GM19395 (cell line): ENCODE measurements around the gene GPC3.

Experiments
- ATAC-seq: cut with Tn5 transposase; IDR thresholded peaks from one replicate; pipeline ENCODE4 v1.9.1; 2021; ENCODE audit warnings: mild to moderate bottlenecking, moderate library complexity; ENCODE audit not compliant: unreplicated experiment

GPC3 gene

DNA sequence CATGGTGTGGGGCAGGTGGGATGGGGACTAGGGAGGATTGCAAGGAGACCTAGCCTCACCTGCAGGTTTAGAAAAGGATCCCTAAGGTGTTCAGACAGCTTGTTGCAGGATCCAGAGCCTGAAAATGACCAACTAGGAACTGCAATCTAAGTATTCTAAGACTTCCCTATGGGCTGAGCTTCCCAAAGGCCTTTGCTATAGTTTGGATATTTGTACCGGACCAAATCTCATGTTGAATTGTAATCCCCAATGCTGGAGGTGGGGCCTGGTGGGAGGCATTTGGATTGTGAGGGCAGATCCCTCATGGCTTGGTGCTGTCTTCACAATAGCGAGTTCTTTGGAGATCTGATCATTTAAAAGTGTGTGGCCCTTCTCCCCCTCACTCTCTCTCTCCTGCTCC is 52.1 kb downstream of the GPC3 start:
- ATAC-seq = no peak

DNA sequence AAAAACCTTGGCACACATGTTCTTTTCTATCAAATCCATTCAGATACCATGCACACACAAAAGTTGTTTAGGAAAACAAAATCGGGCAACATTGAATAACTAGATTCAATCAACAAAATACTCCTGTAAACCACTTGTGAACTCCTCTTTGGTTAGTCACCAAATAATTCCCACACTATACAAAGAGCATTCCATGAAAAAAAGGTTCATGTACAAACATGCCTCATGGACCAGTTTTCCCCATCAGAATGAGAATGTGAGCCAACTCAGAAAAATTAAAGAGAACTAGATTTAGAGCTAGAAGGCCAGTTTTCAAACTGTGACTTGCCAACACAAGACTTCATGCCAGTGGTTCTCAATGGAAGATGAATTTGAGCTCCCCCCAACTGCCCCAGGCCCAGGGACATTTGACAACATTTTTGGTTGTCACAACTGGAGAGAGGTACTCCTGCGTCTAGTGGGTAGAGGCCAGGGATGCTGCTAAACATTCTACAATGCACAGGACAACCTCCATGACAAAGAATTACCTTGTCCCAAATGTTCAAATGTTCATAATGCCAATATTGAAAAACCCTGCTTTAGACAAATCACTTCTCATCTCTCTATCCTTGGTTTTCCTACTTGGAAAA is 55.4 kb downstream of the GPC3 start:
- ATAC-seq = no peak

DNA sequence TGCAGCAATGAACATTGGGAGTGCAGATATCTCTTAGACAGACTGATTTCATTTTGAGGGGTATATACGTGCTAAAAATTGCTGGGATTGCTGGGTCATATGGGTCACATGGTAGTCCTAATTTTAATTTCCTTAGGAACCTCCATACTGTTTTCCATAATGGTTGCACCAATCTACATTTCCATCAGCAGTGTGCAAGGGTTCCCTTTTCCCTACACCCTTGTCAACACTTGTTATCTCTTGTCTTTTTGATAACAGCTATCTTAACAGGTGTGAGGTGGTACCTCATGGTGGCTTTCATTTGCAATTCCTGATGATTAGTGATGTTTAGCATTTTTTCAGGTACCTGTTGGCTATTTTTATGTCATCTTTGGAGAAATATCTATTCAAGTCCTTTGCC is 57.0 kb downstream of the GPC3 start:
- no peak for ATAC-seq

DNA sequence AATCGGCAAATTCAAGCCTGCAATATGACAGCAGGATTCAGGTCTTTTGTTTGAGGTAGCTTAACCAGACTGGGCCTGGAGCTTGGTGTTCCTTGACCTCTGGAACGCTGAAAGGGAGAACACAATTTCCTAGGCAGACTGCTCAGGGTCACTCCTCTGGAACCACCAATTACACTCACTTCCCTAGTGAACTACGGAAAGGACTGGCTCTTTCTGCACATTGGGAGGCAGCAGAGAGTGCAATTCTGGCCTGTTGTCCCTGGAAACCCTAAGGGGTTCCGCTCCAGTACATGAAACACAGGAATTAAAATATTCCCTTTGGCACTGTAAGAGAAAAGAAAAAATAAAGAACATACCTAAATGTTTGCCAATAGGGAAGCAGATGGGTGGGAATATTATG is 58.6 kb downstream of the GPC3 start:
- ATAC-seq = no peak

DNA sequence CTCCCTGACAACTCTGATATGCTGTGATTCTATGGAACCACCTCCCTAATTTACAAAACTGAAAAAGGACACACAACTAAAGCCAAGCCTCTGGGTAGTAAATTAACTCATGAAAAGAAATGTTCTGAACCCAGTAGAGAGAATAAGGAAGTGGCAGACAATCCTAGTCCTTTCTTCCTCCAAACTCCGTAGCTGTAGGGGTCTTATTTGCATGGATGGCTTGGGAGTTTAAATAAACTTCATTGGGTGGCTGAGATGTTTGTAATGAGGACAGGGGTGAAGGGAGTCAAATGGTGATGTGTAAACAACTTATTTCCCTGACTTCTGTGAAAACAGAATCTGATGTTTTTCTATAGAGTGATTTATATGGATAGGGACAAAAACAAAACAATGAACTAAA is 59.3 kb downstream of the GPC3 start:
- ATAC-seq = no peak

DNA sequence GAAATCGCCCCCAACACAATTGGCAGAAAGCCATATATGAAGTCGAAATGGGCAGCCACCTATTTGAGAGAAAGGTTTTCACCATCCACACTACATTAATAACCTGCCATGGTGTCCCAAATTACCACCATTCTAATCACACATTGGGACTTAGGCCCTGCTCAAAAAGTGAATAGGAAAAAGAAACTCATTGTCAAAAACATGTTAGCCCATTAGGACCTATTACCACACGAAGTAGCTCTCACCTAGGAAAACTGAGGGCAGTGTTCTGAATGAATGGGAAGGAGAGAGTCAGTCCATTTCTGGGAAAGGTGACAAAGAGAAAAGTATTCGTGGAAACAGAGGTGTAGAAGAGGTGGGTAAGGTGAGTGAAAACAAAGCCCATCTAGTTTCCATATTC is 60.8 kb downstream of the GPC3 start:
- ATAC-seq = no peak

DNA sequence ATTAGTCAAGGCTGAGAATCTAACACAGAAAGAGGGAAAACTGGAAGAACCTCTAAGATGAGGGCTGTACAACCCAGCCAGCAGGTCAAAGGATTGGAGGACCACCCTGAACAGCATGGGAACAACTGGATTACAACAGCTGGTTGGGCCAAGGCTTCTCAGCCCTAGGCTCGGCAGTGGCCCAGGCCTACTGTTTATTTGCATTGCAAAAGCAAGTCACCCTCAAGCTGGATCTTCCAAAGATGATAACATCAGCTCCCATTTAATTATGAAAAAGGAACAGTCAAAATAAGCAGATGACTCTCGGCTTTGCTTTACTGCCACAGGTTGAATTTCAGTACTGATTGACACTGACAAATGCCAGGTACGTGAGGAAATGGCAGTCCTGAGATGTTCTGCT is 61.8 kb downstream of the GPC3 start:
- ATAC-seq = no peak

DNA sequence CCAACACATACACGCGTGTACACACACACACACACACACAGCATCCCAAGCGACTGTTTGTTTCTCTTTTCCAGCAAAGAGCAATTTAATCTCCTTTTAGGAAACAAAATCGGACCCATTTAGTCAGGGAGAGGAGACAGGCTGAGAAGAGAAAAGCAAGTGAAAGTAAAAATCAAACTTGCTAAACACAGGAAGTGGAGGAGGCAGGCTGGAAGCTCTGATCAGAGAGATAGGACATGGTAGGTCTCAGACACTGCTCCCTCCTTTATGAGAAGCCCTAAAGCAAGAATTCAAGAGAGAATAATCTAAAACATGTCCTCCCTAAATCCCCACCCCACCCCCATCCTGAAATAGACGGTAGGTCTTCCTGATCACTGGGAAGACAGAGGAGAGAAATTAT is 62.3 kb downstream of the GPC3 start:
- no peak for ATAC-seq

DNA sequence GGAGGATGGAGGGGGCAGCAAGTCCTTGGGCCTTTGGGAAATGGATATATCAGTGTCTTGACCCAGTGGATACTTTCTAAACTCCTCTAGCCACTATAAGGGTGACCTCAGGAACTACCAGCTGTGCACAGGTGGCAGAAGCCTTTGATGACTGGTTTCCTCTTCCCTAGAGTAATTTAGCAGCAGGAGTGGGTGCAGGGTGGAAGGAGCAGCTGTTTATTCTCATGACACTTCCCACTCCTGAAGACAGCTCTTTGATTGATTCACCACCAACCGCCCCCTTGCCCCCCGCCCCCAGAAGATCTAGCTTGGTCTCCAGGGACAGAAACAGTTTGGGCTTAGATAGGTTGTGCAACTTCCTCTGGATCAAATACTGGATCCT is 63.0 kb downstream of the GPC3 start:
- peak; percentile 43 for ATAC-seq

DNA sequence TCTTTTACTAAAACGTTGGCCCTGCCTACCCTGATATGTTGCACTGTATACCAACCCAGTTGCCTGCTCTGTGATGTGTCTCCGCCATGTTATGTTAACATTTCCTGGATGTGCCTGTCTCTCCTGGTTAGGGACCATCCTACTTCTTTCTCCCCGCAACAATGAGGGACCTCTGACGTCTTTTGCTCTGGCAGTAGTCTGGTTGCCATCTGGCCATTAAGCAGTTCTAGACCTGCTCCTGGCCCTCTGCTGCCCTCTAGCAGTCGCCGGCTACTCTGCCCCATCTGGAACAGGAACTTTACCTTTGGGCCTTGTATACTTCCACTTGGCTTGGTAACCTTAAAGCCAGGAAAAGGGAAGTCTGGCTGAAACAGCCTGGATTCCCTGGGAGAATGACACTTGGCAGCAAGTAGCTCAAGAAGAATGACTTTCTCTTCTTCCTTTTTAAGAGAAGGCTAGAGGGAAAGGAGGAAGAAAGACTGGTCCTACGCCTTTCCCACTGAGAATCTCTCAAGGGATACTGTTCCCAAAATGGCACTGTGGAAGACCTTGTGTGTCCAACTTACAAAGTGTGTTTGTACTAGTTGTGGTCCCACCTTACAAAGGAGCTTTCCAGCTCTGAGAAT is 63.5 kb downstream of the GPC3 start:
- ATAC-seq = peak; percentile 50

DNA sequence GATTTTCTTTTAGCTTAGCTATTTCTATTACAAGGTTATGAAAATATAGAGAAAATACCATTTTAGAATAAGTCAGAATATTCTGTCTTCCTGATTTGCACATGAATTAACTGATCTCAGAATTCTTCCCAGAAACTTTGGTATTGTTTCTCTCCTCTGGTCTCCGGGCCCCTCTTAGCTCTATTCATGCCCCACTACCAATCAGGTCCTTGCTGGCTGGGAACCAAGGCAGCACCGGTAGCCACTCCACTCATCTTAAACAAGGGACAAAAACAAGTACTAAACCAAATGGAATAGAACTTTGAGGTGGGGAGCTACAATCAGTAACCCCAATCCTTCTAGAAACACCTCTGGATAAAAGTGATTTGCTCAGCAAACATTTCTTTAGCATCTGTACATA is 64.3 kb downstream of the GPC3 start:
- no peak for ATAC-seq

DNA sequence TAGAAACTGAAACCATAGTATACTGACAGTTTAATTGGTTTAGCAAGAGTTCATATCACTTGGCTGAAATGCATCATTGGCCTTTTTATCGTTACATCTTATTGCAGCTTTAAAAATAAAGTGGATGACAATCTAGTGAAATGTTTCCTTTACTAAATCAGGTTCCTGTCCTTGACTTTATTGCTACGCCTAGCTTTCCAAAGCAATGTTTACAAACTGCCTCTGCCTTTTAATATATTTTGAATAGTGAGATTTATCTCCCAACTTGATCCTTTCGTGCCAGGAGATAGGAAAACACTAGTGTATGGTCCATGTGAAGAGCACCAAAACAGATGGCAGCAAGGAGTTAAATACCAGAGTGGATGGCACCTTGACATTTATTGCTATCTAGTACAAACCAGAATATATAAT is 67.0 kb downstream of the GPC3 start:
- no peak for ATAC-seq

DNA sequence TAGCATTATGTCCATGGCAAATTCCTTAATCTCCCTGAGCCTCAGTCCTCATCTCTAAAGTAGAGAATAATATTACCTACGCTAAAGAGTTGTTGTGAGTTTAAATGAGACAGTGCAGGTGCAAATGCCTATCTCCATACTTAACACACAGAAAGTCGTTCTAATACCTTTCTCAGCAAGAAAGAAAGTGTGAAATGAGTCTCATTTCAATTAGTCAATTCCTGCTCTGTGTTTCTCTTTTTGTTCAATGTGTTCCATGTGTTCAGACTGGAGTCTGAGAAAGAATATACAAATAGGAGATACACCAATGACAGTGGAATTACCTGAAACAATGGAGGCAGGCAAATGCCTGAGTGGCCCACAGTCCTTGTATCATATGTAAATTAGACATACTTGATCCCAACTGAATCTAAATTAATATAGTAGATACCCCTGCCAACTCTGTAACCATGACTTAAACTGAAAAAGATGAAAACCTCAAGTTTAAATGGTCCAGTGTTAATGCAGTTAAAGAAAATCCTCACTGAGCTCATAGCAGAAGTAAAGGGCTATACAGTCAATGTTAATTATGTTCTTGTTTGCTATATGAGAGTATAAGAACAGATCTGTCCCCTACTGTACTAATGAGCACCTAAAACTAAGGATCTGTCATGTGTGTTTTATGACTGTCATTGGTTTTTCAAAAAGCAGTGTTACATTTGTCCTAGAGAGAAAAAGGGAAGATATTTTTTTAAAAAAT is 68.2 kb downstream of the GPC3 start:
- no peak for ATAC-seq

DNA sequence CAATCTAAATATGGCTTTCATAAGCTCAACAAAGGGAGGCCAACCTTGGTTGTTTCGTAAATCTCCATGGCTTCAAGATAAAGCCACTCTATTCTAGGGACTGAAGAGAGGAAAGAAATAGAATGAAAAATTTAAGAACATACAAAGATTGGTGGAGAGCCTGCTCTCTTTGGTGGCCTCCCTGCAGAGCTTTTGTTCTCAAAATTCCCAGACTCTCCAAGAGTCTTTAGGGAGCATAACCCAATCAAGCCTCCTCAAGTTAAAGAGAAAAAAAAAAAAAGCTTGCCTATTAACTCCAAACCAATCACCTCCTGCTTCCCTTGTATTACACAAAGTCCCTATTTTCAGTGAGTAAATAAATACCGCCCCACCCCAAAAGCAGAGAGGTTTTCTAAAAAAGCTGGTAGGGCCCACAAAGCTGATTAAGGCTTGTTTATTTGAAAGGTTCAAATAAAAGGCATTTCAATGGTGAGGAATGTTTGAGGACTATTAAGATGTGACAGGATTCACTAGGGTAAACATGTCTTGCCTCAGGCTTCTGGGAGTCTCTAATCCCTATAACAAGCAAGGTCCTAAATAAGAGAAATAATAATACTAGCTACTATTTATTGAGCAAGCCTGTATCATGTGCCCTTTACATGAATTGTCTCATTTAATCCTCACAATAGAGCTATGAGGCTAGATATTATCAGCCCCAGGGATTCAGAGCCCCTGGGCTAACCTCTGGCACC is 71.6 kb downstream of the GPC3 start:
- ATAC-seq = no peak

DNA sequence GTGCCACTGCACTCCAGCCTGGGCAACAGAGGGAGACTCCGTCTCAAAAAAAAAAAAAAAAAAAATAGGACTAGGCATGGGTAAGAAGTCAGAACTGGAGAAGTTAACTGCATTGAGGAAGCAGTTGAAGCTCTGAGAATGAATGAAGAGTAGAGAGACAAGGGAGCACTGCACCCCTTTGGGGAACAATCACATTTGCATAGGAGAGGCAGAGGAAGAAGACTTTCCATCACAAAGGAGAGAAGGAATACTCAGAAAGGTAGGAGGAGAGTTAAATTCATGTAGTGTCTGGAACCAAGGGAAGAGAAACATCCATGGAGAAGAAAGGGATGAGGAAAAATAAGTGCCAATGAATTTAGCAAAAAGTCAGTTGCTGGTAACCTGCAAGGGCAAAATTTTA is 72.4 kb downstream of the GPC3 start:
- no peak for ATAC-seq

DNA sequence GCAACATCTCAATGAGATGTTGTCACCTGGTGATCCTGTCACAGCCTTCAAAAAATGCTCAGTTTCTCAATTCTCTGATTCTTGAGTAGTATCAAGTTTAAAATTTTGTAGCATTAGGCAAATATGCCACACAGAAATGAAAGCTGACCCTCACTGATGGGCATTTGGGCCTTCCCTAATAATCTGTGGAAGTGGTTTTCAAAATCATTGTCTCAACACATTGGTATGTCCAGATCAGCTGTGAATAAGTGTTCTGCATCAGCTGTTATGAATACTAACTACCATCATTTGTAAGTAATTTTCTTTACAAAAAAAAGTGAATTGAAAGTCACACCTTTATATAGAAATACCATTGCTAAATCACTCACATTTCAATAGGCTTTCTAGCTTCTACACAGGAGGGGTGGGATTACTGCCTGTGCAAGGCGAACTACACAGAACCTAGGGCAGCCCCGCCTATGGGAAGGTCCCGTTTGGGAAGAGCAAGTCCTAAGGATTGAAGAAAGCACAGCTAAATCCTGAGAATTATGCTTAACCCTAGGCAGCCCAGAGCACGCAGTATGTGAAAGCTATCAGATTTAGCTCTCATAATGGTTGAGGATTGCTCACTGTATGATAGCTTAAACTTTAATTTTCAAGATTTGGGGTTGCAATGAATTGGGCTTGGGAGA is 73.4 kb downstream of the GPC3 start:
- ATAC-seq = no peak

DNA sequence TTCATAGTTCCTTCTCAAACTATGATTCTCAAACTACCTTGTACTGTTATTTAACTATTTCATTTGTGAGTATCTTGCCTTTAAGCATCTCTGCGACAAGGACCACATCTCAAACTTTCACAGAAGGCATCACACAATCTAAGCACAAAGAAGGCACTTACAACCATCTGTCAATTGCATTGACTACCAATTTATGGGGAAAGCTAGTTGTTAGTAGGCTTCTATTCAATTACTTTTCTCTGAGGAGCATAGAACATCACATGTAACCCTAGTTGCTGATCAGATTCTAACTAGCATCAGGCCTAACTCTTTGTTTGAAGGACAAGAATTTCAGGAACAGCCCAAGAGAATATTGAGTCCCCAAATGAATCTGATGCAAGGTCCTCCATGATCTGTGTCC is 74.9 kb downstream of the GPC3 start:
- ATAC-seq = no peak

DNA sequence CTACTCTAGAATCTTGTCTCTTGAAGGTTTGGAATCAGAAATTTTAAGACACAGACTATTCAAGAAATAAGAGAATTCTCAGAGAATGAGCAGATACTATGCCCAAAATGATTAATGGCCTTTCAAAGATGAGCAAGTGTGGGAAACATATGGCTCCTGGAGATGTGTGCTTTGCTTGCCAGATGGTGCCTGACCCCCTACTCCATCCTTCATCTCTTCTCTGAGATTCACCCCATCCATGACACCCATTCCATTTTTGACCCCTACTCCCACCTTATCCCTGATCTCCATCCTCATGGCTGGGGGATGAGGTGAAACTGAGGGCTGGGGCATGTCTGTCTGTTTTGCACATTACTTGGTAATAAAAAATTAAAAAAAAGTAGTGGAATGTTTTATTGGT is 75.5 kb downstream of the GPC3 start:
- no peak for ATAC-seq

DNA sequence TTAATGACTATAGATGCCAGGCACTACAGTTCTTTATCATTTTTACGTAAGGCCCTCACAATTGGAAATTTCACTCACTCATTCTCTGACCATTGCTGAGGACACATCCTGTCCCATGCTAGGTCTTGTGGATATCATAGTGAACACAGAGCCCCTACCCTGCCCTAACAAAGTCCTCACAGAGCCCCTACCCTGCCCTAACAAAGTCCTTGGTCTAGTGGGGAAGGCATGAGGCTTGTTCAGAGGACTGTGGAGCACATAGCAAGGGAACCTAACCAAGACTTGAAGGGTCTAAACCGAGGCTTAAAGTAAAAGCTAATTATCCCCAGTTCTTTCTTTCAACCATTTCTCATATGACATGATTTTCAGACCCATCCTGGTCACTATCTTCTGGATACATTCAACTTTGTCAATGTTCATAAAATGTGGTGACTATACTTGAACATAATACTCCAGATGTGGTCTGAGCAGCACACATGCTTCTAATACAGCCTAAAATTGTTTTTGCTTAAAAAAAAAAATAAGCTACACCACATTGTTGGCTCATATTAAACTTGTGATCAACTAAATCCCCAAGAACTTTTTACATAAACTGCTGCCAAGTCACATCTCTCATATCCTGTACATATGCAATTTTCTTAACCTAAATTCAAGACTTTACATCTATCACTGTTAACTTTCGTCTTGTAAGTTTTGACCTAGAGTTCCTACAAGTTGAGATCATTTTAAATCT is 77.0 kb downstream of the GPC3 start:
- no peak for ATAC-seq

DNA sequence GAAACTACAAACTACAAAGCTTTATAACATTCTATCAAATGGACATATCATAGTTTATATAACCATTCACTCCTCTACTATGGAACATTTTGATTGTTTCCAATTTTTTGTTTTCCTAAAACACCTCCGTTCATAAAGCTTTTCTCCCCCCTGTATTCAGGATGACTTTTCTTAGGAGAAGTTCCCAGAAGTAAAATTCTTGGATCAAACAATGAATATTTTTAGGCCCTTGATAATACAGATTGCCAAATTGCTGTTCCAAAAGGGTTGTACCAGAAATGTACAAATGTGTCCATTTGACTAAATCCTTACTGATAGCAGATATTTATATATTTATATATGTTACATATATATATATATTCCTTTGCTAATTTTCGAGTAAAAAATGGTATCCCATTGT is 77.8 kb downstream of the GPC3 start:
- no peak for ATAC-seq

DNA sequence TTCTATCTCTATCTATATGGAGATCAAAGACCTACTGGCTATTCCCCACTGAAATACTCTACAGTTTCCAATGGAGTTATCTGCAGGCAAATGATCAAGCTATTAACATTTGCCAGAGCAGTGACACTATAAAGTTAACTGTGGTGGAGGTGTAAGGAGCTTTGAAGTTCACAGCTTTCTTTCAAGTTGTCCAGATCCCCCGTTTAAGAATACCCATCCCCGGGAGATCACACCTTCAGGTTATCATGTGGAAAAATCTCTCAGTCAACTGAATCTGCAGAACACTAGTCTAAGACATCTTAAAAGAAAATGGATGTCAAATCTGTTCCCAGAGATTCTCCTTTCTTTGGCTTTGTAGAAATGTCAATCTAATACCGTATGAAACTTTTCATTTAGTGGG is 80.1 kb downstream of the GPC3 start:
- ATAC-seq = no peak
